HG03064 (cell line): Measurements from ENCODE around the gene AIPL1.

ENCODE experiments used
- ATAC-seq: cut with Tn5 transposase; IDR thresholded peaks from one replicate; pipeline ENCODE4 v1.9.1; 2021; ENCODE audit warnings: low read depth; ENCODE audit not compliant: unreplicated experiment

Gene AIPL1

GRCh38 chr17:6467567-6467966, 32.6 kb upstream of the AIPL1 start:
- no peak for ATAC-seq

- no peak for ATAC-seq
These were observed 30.5 kb upstream of the AIPL1 start for GRCh38 chr17:6465206-6466003.

- ATAC-seq: no peak
These were observed 29.6 kb upstream of the AIPL1 start for GRCh38 chr17:6464446-6465041.

GRCh38 chr17:6463616-6464445, 28.9 kb upstream of the AIPL1 start:
- ATAC-seq: no peak

- no peak for ATAC-seq
These were observed 27.8 kb upstream of the AIPL1 start for GRCh38 chr17:6462692-6463091.

GRCh38 chr17:6461792-6462524, 27.0 kb upstream of the AIPL1 start:
- ATAC-seq: no peak

GRCh38 chr17:6461246-6461645, 26.3 kb upstream of the AIPL1 start:
- no peak for ATAC-seq

GRCh38 chr17:6460531-6461161, 25.7 kb upstream of the AIPL1 start:
- ATAC-seq: no peak

GRCh38 chr17:6458460-6458950, 23.6 kb upstream of the AIPL1 start:
- ATAC-seq: no peak

GRCh38 chr17:6457688-6458459, 23.0 kb upstream of the AIPL1 start:
- no peak for ATAC-seq

- no peak for ATAC-seq
These were observed 22.2 kb upstream of the AIPL1 start for GRCh38 chr17:6456914-6457687.

- ATAC-seq: no peak
These were observed 21.4 kb upstream of the AIPL1 start for GRCh38 chr17:6456321-6456720.

GRCh38 chr17:6455321-6455705, 20.4 kb upstream of the AIPL1 start:
- no peak for ATAC-seq

GRCh38 chr17:6454495-6455320, 19.8 kb upstream of the AIPL1 start:
- no peak for ATAC-seq

- ATAC-seq: no peak
These were observed 18.5 kb upstream of the AIPL1 start for GRCh38 chr17:6453279-6454024.

- ATAC-seq: no peak
These were observed 17.7 kb upstream of the AIPL1 start for GRCh38 chr17:6452471-6453266.
